ENCODE measurements around the gene TRPM1. TPM values are rescaled to one million over a fixed set of nuclear protein-coding genes. Genes with fewer than 3 reads are reported as not detected.

The TRPM1 gene
- total and polyA plus RNA-seq, 9 of the 15 experiments (the other 6 are each of a cell fraction or from before 2014, with no cell fraction given) = 0.01 to 0.06 (median 0.03) TPM; not detected in 5

- TF ChIP-seq TAF15 (IDR thresholded peaks at IDR 0.05; ENCODE audit: low read depth, low read length) = no peak
- TF ChIP-seq SIRT6 (IDR thresholded peaks at IDR 0.05; ENCODE audit: low read depth, low read length) = no peak
- TF ChIP-seq MTF1 (CRISPR knock-in tag; IDR thresholded peaks at IDR 0.05; ENCODE audit: borderline replicate concordance) = no peak
- TF ChIP-seq, protein P1, sequence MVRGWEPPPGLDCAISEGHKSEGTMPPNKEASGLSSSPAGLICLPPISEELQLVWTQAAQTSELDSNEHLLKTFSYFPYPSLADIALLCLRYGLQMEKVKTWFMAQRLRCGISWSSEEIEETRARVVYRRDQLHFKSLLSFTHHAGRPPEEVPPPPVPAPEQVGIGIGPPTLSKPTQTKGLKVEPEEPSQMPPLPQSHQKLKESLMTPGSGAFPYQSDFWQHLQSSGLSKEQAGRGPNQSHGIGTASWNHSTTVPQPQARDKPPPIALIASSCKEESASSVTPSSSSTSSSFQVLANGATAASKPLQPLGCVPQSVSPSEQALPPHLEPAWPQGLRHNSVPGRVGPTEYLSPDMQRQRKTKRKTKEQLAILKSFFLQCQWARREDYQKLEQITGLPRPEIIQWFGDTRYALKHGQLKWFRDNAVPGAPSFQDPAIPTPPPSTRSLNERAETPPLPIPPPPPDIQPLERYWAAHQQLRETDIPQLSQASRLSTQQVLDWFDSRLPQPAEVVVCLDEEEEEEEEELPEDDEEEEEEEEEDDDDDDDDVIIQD (CRISPR knock-in tag; IDR thresholded peaks at IDR 0.05) = no peak
- TF ChIP-seq, protein P2, sequence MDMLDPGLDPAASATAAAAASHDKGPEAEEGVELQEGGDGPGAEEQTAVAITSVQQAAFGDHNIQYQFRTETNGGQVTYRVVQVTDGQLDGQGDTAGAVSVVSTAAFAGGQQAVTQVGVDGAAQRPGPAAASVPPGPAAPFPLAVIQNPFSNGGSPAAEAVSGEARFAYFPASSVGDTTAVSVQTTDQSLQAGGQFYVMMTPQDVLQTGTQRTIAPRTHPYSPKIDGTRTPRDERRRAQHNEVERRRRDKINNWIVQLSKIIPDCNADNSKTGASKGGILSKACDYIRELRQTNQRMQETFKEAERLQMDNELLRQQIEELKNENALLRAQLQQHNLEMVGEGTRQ (CRISPR knock-in tag; IDR thresholded peaks at IDR 0.05) = no peak
- no peak for TF ChIP-seq TAF1 (IDR thresholded peaks at IDR 0.05; ENCODE audit: control insufficient read depth, extremely low read depth, insufficient read depth, low read length, severe bottlenecking)
- no peak for TF ChIP-seq POLR2AphosphoS2 (IDR thresholded peaks at IDR 0.05; ENCODE audit: low read length)
These were observed 46.4 kb upstream of the TRPM1 start (continued) for GRCh38 chr15:31147944-31148296.

GRCh38 chr15:31147456-31147855 lies 45.9 kb upstream of the TRPM1 start:
- Histone ChIP-seq H3K4me1 (replicated peaks in 1 of 2; ENCODE audit: control insufficient read depth in 2 of 2, insufficient read depth in 2 of 2, low read length in 2 of 2) (no peaks in the 10 kb centered on the region; a peak in 1 of 5 replicates), H3K27me3 (ENCODE audit: control insufficient read depth in 2 of 2, insufficient read depth in 2 of 2, low read length in 2 of 2) (peaks cover 11 to 29% of the 10 kb centered on the region in 2 experiments; a peak in 4 of 5 replicates), H3K9ac (ENCODE audit: insufficient read depth in 1 of 2, low read depth in 2 of 2, low read length in 2 of 2) (no peak overlapping the region), H2AFZ (ENCODE audit: low read depth, low read length) (no peak overlapping the region), H4K20me1 (replicated peaks; ENCODE audit: control insufficient read depth, insufficient read depth, low read length) (0 out of 2 replicates have a peak, but pooled peaks cover 3% of the 10 kb centered on the region), H3K4me3 (no peak overlapping the region), H3K36me3 (ENCODE audit: control insufficient read depth, insufficient read depth, low read length) (no peaks in the 10 kb centered on the region), H3K79me2 (ENCODE audit: control insufficient read depth, insufficient read depth, low read length) (no peaks in the 10 kb centered on the region), H3K9me3 (replicated peaks; ENCODE audit: control insufficient read depth, insufficient read depth, low read depth, low read length) (no peaks in the 10 kb centered on the region), H3K4me2 (ENCODE audit: insufficient read depth, low read length) (no peak overlapping the region), H3K9me1 (ENCODE audit: control insufficient read depth, insufficient read depth, low read length) (no peaks in the 10 kb centered on the region), H3K27ac (ENCODE audit: extremely low read depth, low read depth, low read length) (no peak overlapping the region)
- no TSS peak for BruUV-seq (replicated peaks)
- ChIA-PET POLR2A (no interaction called here), CTCF (ENCODE audit: low intra/inter-chr PET ratio) (no interaction called here)
- WGBS (ENCODE audit: insufficient coverage, low coverage, missing lambda C conversion rate) = 1% methylated on average over 8 of the region's 8 CpGs
- ATAC-seq = no peak
- FAIRE-seq = no peak
- in situ Hi-C loops (cut with MboI) (no loop called here), intact Hi-C loops (cut with micrococcal nuclease) (no loop called here)
- no peak for DNase-seq (ENCODE audit: extremely low read depth in 1 of 4, low spot score in 3 of 4)
- TF ChIP-seq, protein P3, sequence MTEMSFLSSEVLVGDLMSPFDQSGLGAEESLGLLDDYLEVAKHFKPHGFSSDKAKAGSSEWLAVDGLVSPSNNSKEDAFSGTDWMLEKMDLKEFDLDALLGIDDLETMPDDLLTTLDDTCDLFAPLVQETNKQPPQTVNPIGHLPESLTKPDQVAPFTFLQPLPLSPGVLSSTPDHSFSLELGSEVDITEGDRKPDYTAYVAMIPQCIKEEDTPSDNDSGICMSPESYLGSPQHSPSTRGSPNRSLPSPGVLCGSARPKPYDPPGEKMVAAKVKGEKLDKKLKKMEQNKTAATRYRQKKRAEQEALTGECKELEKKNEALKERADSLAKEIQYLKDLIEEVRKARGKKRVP (CRISPR knock-in tag; IDR thresholded peaks at IDR 0.05) = no peak
- TF ChIP-seq TCF3 (CRISPR knock-in tag; IDR thresholded peaks at IDR 0.05) = no peak
- TF ChIP-seq, protein P4, sequence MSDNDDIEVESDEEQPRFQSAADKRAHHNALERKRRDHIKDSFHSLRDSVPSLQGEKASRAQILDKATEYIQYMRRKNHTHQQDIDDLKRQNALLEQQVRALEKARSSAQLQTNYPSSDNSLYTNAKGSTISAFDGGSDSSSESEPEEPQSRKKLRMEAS (CRISPR knock-in tag; IDR thresholded peaks at IDR 0.05) = no peak
- TF ChIP-seq EWSR1 (IDR thresholded peaks at IDR 0.05; ENCODE audit: borderline replicate concordance, low read depth, partially characterized antibody) = no peak
- TF ChIP-seq, protein P5, sequence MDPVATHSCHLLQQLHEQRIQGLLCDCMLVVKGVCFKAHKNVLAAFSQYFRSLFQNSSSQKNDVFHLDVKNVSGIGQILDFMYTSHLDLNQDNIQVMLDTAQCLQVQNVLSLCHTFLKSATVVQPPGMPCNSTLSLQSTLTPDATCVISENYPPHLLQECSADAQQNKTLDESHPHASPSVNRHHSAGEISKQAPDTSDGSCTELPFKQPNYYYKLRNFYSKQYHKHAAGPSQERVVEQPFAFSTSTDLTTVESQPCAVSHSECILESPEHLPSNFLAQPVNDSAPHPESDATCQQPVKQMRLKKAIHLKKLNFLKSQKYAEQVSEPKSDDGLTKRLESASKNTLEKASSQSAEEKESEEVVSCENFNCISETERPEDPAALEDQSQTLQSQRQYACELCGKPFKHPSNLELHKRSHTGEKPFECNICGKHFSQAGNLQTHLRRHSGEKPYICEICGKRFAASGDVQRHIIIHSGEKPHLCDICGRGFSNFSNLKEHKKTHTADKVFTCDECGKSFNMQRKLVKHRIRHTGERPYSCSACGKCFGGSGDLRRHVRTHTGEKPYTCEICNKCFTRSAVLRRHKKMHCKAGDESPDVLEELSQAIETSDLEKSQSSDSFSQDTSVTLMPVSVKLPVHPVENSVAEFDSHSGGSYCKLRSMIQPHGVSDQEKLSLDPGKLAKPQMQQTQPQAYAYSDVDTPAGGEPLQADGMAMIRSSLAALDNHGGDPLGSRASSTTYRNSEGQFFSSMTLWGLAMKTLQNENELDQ (CRISPR knock-in tag; IDR thresholded peaks at IDR 0.05; ENCODE audit: borderline replicate concordance) = no peak
- no peak for TF ChIP-seq C11orf30 (IDR thresholded peaks at IDR 0.05; ENCODE audit: low read depth)
- TF ChIP-seq BRCA1 (IDR thresholded peaks at IDR 0.05) = no peak
- no peak for TF ChIP-seq BRCA1 (CRISPR knock-in tag; IDR thresholded peaks at IDR 0.05)
- TF ChIP-seq ZNF197 (CRISPR knock-in tag; IDR thresholded peaks at IDR 0.05; ENCODE audit: low read depth) = no peak
- TF ChIP-seq TAL1 (IDR thresholded peaks at IDR 0.05) = no peak
